Measurements from ENCODE around the gene GIT2. TPM values are rescaled to one million over a fixed set of nuclear protein-coding genes. Genes with fewer than 3 reads are reported as not detected.

Gene GIT2
- total RNA-seq, 2 donors from 2014 or later: 27.0 to 27.9 TPM

DNA sequence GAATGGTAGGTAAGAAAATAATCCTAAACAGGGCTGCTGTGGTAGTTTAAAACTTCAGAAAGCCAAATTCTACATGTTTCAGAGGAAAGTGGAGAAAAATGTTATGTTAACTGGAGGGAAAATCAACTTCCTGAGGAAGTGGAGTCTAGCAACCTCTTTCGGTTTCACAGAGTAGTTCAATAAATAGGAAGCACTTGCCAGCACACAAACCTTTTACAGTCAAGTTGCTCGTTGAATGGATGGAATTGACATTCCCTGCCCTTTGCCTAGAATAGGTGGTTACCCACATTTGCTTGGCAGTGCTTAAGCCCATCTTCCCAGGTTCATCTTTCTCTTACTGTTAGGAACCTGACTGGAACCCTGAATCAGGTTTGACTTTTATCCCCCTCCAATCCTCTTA lies 19.0 kb upstream of the GIT2 start:
- DNase-seq: no peak
- Mint-ChIP-seq H3K4me3 (no peak overlapping the region), H3K27ac (no peak overlapping the region), H3K27me3 (ENCODE audit: insufficient read depth) (no peaks in the 10 kb centered on the region), H3K36me3 (ENCODE audit: low read depth) (peaks cover 56% of the 10 kb centered on the region), H3K9me3 (no peaks in the 10 kb centered on the region), H3K4me1 (no peaks in the 10 kb centered on the region)
- Histone ChIP-seq H3K4me1 (ENCODE audit: control insufficient read depth, insufficient read depth, low read length) (no peaks in the 10 kb centered on the region), H3K9me3 (ENCODE audit: control insufficient read depth, low read length) (no peaks in the 10 kb centered on the region), H3K36me3 (ENCODE audit: control insufficient read depth, insufficient read depth, low read length) (peaks cover 73% of the 10 kb centered on the region), H3K27ac (ENCODE audit: low read depth, low read length) (no peak overlapping the region), H3K4me3 (ENCODE audit: low read length) (no peak overlapping the region), H3K9ac (ENCODE audit: extremely low read depth, low read length, poor library complexity, severe bottlenecking) (no peak overlapping the region), H3K27me3 (ENCODE audit: control insufficient read depth, insufficient read depth, low read length, poor library complexity, severe bottlenecking) (no peaks in the 10 kb centered on the region)
- WGBS, 2 experiments (ENCODE audit: insufficient coverage in 1 of 2, insufficient read length in 1 of 2): 100% methylated on average over 2 of the region's 2 CpGs
- TF ChIP-seq, protein P1, sequence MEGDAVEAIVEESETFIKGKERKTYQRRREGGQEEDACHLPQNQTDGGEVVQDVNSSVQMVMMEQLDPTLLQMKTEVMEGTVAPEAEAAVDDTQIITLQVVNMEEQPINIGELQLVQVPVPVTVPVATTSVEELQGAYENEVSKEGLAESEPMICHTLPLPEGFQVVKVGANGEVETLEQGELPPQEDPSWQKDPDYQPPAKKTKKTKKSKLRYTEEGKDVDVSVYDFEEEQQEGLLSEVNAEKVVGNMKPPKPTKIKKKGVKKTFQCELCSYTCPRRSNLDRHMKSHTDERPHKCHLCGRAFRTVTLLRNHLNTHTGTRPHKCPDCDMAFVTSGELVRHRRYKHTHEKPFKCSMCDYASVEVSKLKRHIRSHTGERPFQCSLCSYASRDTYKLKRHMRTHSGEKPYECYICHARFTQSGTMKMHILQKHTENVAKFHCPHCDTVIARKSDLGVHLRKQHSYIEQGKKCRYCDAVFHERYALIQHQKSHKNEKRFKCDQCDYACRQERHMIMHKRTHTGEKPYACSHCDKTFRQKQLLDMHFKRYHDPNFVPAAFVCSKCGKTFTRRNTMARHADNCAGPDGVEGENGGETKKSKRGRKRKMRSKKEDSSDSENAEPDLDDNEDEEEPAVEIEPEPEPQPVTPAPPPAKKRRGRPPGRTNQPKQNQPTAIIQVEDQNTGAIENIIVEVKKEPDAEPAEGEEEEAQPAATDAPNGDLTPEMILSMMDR (conservative IDR thresholded peaks at IDR 0.05): no peak

DNA sequence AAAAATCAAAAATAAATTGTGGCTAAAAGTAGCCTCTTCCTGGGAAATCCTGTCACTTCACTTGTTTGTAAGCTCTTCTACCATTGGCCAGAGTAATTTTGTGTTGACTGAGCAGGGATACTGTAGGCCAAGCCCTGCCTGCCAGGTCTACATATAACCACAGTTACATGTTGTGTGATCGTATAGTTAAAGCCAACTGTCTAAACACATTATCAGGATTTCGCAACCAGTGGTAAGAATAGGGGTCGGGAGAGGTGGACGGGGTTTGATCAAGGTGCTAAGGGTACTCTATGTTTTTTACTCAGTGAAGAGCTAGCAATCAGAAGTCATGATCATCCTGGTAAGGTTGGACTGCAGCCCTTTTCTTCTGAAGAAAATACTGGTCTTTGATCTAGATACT lies 16.5 kb upstream of the GIT2 start:
- peaks cover 41% of the 10 kb centered on the region for H3K36me3 Mint-ChIP-seq (ENCODE audit: low read depth)
- no peak overlapping the region for H3K27ac ChIP-seq (ENCODE audit: low read depth, low read length)
- TF ChIP-seq, protein P1 (conservative IDR thresholded peaks at IDR 0.05): no peak
- H3K9ac ChIP-seq (ENCODE audit: extremely low read depth, low read length, poor library complexity, severe bottlenecking): no peak overlapping the region
- no peak overlapping the region for H3K27ac Mint-ChIP-seq
- no peaks in the 10 kb centered on the region for H3K27me3 Mint-ChIP-seq (ENCODE audit: insufficient read depth)
- no peak for DNase-seq
- H3K9me3 ChIP-seq (ENCODE audit: control insufficient read depth, low read length): no peaks in the 10 kb centered on the region
- 91% methylated on average over 4 of the region's 4 CpGs; no CpG with 5 or more reads in 1 of the 2 experiments for WGBS, 2 experiments (ENCODE audit: insufficient coverage in 1 of 2, insufficient read length in 1 of 2)
- H3K36me3 ChIP-seq (ENCODE audit: control insufficient read depth, insufficient read depth, low read length): peaks cover 48% of the 10 kb centered on the region
- H3K9me3 Mint-ChIP-seq: no peaks in the 10 kb centered on the region
- H3K4me3 Mint-ChIP-seq: no peak overlapping the region
- H3K27me3 ChIP-seq (ENCODE audit: control insufficient read depth, insufficient read depth, low read length, poor library complexity, severe bottlenecking): no peaks in the 10 kb centered on the region
- H3K4me1 Mint-ChIP-seq: no peaks in the 10 kb centered on the region
- no peak overlapping the region for H3K4me3 ChIP-seq (ENCODE audit: low read length)
- H3K4me1 ChIP-seq (ENCODE audit: control insufficient read depth, insufficient read depth, low read length): no peaks in the 10 kb centered on the region

DNA sequence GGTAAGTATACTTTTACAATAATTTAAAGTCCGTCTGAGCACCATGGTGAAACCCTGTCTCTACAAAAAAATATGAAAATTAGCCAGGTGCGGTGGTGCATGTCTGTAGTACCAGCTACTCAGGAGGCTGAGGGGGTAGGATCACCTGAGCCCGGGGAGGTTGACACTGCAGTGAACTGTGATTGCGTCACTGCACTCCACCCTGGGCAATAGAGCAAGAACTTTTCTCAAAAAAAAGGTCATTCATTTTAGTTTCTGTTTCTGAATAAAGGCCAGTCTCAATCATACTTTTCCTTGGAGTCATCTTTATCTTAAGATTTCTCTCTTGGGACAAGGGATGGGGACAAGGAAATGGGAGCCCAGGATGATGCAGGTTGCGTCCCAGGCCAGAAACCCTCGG lies 16.0 kb upstream of the GIT2 start:
- Histone ChIP-seq H3K4me3 (ENCODE audit: low read length) (no peak overlapping the region), H3K4me1 (ENCODE audit: control insufficient read depth, insufficient read depth, low read length) (no peaks in the 10 kb centered on the region), H3K27me3 (ENCODE audit: control insufficient read depth, insufficient read depth, low read length, poor library complexity, severe bottlenecking) (no peaks in the 10 kb centered on the region), H3K27ac (ENCODE audit: low read depth, low read length) (no peak overlapping the region), H3K9me3 (ENCODE audit: control insufficient read depth, low read length) (no peaks in the 10 kb centered on the region), H3K36me3 (ENCODE audit: control insufficient read depth, insufficient read depth, low read length) (peaks cover 43% of the 10 kb centered on the region), H3K9ac (ENCODE audit: extremely low read depth, low read length, poor library complexity, severe bottlenecking) (no peak overlapping the region)
- H3K27me3 Mint-ChIP-seq (ENCODE audit: insufficient read depth): no peaks in the 10 kb centered on the region
- TF ChIP-seq, protein P1 (conservative IDR thresholded peaks at IDR 0.05): no peak
- H3K9me3 Mint-ChIP-seq: no peaks in the 10 kb centered on the region
- no peak overlapping the region for H3K27ac Mint-ChIP-seq
- DNase-seq: no peak
- H3K4me3 Mint-ChIP-seq: no peak overlapping the region
- H3K4me1 Mint-ChIP-seq: no peaks in the 10 kb centered on the region
- H3K36me3 Mint-ChIP-seq (ENCODE audit: low read depth): peaks cover 36% of the 10 kb centered on the region
- 94 to 96% methylated on average over 6 of the region's 6 CpGs for WGBS, 2 experiments (ENCODE audit: insufficient coverage in 1 of 2, insufficient read length in 1 of 2)

Data from endodermal cell (in vitro differentiated cells).